ENCODE data around the gene RAB11FIP4. TPM values are rescaled to one million over a fixed set of nuclear protein-coding genes. Genes with fewer than 3 reads are reported as not detected.
"Not testable (repeated sequence)": the region's sequence is repeated elsewhere in the genome, so short reads cannot be mapped to it uniquely, and the experiment has no call there.

Gene RAB11FIP4, protein sequence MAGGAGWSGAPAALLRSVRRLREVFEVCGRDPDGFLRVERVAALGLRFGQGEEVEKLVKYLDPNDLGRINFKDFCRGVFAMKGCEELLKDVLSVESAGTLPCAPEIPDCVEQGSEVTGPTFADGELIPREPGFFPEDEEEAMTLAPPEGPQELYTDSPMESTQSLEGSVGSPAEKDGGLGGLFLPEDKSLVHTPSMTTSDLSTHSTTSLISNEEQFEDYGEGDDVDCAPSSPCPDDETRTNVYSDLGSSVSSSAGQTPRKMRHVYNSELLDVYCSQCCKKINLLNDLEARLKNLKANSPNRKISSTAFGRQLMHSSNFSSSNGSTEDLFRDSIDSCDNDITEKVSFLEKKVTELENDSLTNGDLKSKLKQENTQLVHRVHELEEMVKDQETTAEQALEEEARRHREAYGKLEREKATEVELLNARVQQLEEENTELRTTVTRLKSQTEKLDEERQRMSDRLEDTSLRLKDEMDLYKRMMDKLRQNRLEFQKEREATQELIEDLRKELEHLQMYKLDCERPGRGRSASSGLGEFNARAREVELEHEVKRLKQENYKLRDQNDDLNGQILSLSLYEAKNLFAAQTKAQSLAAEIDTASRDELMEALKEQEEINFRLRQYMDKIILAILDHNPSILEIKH
- 103 TPM for total RNA-seq (ENCODE audit: unreplicated experiment)
- long read RNA-seq, partial matches to known transcripts: 0 of 6 reads
- long read RNA-seq, other reads (novel, unspliced or antisense): 5 of 6 reads

DNA sequence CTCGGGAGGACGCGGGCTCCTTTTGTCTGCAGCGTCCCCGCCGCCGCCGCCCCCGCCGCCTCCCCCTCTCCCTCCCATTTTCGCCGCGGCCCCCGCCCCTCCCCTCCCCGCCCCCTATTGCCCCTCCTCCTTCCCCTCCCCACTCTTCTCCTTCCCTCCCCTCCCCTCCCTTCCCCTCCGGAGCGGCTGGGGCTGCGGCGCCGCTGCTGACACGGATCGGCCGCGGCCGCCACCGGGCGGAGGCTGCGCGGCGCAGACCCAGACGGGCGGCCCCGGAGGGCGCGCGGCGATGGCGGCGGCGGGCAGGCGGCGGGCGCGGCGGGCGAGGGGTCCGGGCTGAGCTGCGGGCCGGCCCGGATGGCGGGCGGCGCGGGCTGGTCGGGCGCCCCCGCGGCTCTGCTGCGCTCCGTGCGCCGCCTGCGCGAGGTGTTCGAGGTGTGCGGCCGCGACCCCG lies at the start of gene RAB11FIP4:
Gene RAB11FIP4, plus strand, starts transcription at position 180 of the 454 bp plus-strand sequence. Its CDS starts 178 bp downstream, at position 358.
- Mint-ChIP-seq H3K27me3 (ENCODE audit: unreplicated experiment) (peaks cover 7% of the 10 kb centered on the region), H3K4me3 (ENCODE audit: unreplicated experiment) (peak within 1 kb of the TSS; percentile 88), H3K4me1 (ENCODE audit: low read depth, unreplicated experiment) (peaks cover 20% of the 10 kb centered on the region), H3K9me3 (ENCODE audit: unreplicated experiment) (peaks cover 10% of the 10 kb centered on the region), H3K27ac (ENCODE audit: unreplicated experiment) (peak within 1 kb of the TSS; percentile 70), H3K36me3 (ENCODE audit: unreplicated experiment) (no peaks in the 10 kb centered on the region)
- TF ChIP-seq, protein P1, sequence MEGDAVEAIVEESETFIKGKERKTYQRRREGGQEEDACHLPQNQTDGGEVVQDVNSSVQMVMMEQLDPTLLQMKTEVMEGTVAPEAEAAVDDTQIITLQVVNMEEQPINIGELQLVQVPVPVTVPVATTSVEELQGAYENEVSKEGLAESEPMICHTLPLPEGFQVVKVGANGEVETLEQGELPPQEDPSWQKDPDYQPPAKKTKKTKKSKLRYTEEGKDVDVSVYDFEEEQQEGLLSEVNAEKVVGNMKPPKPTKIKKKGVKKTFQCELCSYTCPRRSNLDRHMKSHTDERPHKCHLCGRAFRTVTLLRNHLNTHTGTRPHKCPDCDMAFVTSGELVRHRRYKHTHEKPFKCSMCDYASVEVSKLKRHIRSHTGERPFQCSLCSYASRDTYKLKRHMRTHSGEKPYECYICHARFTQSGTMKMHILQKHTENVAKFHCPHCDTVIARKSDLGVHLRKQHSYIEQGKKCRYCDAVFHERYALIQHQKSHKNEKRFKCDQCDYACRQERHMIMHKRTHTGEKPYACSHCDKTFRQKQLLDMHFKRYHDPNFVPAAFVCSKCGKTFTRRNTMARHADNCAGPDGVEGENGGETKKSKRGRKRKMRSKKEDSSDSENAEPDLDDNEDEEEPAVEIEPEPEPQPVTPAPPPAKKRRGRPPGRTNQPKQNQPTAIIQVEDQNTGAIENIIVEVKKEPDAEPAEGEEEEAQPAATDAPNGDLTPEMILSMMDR (IDR thresholded peaks at IDR 0.05; ENCODE audit: partially characterized antibody, unreplicated experiment): no peak
- DNase-seq: peak; percentile 62

DNA sequence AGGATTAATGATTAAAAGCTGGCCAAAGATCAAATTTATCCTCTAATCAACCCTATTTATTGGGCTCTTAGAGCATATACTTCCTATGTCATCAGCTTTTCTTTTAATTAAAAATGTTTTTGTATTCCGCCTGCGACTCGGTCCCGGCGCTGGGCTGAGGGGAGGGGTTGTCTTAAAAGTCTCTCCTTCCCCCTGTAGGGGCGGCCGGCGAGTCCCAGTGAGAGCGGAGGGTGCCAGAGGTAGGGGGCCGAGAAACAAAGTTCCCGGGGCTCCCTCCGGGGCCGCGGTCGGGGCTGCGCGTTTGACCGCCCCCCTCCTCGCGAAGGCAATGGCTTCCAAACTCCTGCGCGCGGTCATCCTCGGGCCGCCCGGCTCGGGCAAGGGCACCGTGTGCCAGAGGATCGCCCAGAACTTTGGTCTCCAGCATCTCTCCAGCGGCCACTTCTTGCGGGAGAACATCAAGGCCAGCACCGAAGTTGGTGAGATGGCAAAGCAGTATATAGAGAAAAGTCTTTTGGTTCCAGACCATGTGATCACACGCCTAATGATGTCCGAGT lies 46.2 kb upstream of the RAB11FIP4 start:
- not testable (repeated sequence) for H3K4me3 Mint-ChIP-seq (ENCODE audit: unreplicated experiment); H3K4me1 Mint-ChIP-seq (ENCODE audit: low read depth, unreplicated experiment); DNase-seq; H3K9me3 Mint-ChIP-seq (ENCODE audit: unreplicated experiment); H3K27me3 Mint-ChIP-seq (ENCODE audit: unreplicated experiment); H3K36me3 Mint-ChIP-seq (ENCODE audit: unreplicated experiment); H3K27ac Mint-ChIP-seq (ENCODE audit: unreplicated experiment)

DNA sequence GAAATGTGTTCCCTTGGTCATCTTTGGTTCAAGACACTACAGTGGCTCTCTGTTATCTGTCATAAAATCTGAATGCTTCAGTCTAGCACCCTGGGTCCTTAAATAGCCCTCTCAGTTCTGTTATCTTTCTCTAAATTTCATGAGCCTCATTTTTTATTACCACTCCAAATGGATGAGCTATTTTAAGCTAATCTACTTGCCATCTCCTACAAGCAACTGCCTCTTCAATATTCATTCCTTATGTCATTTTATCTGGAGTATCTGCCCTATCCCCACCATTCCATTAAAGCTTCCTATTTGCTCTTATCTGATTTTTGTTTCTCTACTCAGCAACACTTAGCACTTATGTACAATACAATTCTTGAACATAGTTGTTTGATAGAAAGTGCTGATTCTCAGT lies 42.0 kb upstream of the RAB11FIP4 start:
- no peaks in the 10 kb centered on the region for H3K36me3 Mint-ChIP-seq (ENCODE audit: unreplicated experiment)
- DNase-seq: no peak

DNA sequence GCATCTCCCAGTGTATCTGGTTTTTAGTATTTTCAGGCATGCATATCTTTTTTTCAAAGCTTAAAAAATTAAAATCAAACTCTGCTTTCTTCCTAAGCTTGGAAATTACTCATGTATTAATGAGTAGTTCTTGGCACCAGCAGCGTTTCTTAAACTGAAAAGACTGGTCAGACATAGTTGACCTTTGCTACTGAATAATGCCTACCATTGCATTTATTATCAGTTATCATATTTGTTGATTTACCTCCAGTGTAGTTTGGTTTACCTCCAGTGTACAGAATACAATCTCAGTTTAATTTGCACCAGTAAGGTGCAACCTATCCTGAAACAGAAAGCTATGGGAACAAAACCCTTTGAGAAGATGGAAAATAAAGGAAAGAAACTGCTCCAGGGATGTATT lies 35.5 kb upstream of the RAB11FIP4 start:
- Mint-ChIP-seq H3K4me1 (ENCODE audit: low read depth, unreplicated experiment) (peaks cover 1% of the 10 kb centered on the region), H3K9me3 (ENCODE audit: unreplicated experiment) (no peaks in the 10 kb centered on the region), H3K27ac (ENCODE audit: unreplicated experiment) (no peak overlapping the region), H3K36me3 (ENCODE audit: unreplicated experiment) (no peaks in the 10 kb centered on the region), H3K27me3 (ENCODE audit: unreplicated experiment) (no peaks in the 10 kb centered on the region), H3K4me3 (ENCODE audit: unreplicated experiment) (no peak overlapping the region)
- no peak for DNase-seq
- TF ChIP-seq, protein P1 (IDR thresholded peaks at IDR 0.05; ENCODE audit: partially characterized antibody, unreplicated experiment): no peak

More for the DNA sequence above, 42.0 kb upstream of the RAB11FIP4 start:
- Mint-ChIP-seq H3K27me3 (ENCODE audit: unreplicated experiment) (no peaks in the 10 kb centered on the region), H3K4me1 (ENCODE audit: low read depth, unreplicated experiment) (no peaks in the 10 kb centered on the region), H3K27ac (ENCODE audit: unreplicated experiment) (no peak overlapping the region), H3K9me3 (ENCODE audit: unreplicated experiment) (no peaks in the 10 kb centered on the region), H3K4me3 (ENCODE audit: unreplicated experiment) (no peak overlapping the region)
- TF ChIP-seq, protein P1 (IDR thresholded peaks at IDR 0.05; ENCODE audit: partially characterized antibody, unreplicated experiment): no peak

DNA sequence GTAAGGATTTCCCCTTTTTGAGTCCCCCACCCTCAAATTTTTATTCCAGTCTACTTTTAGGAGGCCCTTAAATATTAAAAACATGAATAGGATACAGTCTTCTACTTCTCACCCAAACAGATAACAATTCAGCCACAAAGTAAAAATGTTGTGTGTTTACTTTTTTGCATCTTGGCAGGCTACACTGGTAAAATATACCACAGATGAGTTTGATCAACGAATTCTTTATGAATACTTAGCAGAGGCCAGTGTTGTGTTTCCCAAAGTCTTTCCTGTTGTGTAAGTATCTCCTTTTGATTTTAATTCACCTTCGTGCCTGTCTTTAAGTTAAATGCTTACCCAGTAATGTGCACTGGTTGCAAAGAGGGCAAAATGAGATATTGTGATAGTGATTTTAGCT lies 34.4 kb upstream of the RAB11FIP4 start:
- H3K27ac Mint-ChIP-seq (ENCODE audit: unreplicated experiment): no peak overlapping the region
- H3K4me3 Mint-ChIP-seq (ENCODE audit: unreplicated experiment): no peak overlapping the region
- peaks cover 1% of the 10 kb centered on the region for H3K4me1 Mint-ChIP-seq (ENCODE audit: low read depth, unreplicated experiment)
- DNase-seq: no peak
- H3K9me3 Mint-ChIP-seq (ENCODE audit: unreplicated experiment): no peaks in the 10 kb centered on the region
- H3K36me3 Mint-ChIP-seq (ENCODE audit: unreplicated experiment): no peaks in the 10 kb centered on the region
- TF ChIP-seq, protein P1 (IDR thresholded peaks at IDR 0.05; ENCODE audit: partially characterized antibody, unreplicated experiment): no peak
- H3K27me3 Mint-ChIP-seq (ENCODE audit: unreplicated experiment): no peaks in the 10 kb centered on the region

Measured in glutamatergic neuron (in vitro differentiated cells).